HG03175 (cell line): ENCODE results near the gene KCNMA1.
A peak's percentile ranks its signal among the peaks of the same experiment; 100 is the strongest.
"Not testable (repeated sequence)": the region's sequence is repeated elsewhere in the genome, so short reads cannot be mapped to it uniquely, and the experiment has no call there.

Experiments used
- ATAC-seq: cut with Tn5 transposase; IDR thresholded peaks from one replicate; pipeline ENCODE4 v1.9.1; 2021; ENCODE audit warnings: mild to moderate bottlenecking, moderate library complexity; ENCODE audit not compliant: unreplicated experiment

Gene KCNMA1

DNA sequence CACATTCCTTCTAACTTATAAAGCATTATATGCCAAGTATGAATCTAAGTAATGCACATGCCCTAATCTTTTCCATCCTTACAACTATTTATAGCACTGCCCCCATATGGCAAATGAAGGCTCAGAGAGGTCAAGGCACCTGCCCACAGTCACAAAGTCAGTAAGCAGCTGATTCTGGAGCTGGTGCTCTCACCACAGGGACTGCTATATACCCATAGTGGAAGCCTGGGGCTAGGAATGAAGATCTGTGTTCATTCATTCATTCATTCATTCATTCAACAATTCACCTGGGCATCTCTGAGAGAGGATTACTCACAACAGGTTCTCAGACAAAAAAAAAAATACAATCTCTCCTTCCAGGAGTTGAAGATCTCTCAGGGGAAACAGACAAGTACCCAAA, 213.4 kb downstream of the KCNMA1 start:
- ATAC-seq: no peak

DNA sequence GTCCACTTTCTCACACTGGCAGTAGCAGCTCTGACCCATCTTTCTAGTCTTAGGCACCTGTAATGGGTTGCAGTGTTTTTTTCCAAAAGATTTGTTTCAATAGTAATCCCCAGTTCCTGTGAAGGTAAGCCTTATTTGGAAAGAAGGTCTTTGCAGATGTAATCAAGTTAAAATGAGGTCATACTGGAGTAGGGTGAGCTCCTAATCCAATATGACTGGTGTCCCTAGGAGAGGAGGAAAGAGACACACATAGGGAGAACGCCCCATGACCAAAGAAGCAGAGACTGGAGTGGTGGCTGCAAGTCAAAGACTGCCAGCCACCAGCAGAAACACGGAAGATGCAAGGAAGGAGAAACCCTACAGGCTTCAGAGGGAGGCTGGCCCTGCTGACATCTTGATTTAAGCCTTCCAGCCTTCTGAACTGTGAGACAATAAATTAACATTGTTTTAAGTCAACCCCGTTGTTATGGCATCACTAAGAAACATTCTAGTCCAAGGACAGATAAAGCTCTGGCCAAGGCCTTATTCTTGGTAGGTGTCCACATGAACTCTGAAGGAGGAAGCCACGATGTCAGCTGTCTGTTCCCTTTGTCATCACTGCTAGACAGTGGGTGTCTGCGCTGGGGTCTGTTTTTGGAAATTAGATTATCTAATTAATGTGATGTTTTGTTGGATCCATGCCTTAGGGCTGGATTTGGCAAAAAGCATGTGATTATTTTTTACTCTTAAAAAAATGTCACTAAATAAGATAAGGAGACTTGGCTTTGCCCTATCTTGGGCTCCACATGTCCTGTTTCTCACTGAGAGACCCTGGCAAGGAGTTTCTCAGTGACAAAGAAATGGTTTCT, 214.9 kb downstream of the KCNMA1 start:
- no peak for ATAC-seq

DNA sequence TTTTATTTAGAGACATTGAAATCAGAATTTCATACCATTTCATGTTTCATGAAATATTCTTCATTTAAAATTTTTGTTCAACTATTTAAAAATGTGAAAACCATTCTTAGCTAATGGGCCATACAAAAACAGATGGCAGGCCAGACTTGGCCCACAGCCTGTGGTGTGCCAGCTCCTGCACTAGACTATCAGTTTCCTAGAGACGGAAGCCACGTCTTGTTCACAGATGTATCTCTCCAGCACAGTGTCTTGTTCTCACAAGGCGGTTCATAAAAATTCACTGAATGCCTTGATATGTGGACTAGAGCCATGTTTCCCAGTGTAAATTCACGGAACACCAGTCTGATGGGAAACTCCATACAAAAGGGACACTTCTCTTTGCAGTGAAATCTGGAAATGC, 216.0 kb downstream of the KCNMA1 start:
- ATAC-seq: no peak

DNA sequence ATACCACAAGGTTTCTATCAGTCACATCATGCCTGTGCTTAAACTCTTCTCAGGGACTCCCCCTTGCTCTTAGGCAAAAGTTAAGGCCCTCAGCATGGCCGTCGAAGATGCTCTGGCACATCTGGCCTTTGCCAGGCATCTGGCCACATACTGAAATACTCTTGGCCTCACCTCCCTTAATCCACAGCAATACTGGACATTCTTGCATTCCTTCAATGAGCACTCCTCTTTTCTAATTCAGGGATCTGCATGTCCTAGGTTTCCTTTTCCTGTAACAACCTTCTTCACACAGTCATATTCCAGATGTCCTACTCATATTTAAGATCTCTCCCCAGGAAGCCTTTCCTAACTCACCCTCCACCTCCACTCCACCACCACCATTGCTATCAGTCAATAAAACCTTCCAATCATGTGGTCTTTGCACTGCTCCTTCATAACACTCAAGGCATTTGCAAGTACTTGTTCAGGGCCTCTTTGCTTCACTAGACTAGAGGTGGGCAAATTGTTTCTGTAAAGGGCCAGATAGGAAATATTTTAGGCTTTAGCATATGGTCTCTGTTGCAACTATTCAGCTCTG, 216.6 kb downstream of the KCNMA1 start:
- no peak for ATAC-seq

DNA sequence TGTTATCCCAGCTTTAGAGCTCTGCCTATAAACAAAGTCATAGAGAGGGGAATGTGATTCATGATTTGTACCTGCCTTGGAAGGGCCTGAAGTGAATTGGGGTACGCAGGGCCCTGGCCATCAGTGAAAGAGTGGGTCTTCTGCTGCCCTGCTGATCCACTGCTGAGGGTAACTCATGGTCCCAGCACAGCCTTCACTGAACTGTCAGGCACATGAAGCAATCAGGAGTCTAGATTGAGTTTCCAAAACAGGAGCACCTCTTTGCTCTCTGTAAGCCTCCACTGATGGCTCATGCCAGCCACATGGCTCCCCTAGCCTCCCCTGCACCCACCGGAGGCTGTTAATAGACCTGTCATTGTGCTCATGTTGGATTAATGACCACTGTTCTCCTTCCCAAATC, 217.6 kb downstream of the KCNMA1 start:
- ATAC-seq: no peak

DNA sequence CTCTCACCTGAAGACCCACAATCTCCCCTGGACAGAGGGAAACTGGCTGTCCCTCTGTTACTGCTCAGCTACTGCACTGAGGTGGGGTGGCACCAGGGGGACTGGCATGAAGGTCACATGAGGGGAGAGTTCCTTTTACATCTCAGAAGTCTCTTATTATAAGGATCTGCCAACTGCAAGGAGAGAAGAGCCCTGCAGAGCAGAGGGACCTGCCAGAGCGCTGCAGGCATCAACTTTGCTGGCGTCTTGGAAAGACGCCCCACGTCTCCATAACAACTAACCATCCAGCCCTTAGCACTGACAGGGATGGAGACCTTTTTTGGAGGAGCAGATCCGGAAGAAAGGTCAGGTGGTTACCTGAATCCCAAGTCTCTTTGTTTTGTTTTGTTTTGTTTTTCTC, 218.6 kb downstream of the KCNMA1 start:
- no peak for ATAC-seq

DNA sequence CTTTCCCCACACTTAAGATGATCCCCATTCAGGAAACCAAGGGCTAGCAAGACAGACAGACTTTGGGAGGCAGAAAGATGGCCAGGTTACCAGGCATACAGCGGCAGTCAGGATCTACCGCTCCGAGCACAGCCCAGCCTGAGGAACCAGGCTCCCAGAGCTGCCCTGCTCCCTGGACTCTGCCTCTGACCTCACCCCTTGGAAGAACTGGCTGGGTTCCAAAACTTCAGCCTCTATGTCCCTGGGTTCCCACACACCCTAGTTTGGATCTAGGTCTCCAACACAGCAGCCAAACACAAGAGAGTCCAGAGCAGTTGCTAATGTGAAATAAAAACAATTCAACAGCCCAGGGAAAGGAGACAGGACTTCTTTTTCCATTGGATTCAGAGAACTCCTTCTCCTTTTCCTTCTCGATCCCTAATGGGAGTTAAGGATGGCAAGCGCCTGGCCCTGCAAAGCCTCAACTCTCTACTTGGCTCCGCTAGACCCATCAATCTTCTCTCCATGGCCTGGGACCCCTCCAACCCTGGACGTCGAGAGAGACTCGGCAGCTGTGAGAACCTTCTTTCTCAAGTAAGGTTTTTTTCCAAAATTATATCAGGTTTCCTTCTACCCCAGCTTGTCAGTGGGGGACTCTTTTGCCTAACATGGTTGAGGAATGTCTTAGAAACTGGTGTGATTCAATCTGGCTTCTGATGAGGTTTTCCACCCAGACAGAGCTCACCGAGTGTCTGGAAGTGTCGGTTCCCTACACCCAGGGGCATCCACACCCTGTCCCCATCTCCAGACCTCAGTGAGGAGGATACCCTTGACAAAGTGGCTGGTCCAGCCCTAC, 219.6 kb downstream of the KCNMA1 start:
- no peak for ATAC-seq

DNA sequence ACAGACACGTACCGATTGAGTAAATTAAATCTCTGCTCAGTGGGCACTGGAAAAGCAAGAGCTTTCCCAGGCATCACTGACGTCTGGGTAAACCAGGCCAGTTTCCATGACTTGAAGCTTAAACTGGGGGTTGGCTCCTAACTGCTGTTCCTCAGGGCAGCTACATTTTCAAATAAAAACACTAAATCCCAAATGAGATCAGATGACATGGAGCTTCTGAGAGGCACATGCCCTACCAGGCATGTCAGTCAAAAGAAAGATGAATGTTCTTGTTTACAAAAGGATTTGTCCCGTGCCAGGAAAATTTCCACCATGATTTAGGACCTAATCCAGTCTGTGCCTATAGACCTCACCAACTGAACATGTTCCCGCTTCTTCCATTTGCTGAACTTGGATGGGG, 220.2 kb downstream of the KCNMA1 start:
- no peak for ATAC-seq

DNA sequence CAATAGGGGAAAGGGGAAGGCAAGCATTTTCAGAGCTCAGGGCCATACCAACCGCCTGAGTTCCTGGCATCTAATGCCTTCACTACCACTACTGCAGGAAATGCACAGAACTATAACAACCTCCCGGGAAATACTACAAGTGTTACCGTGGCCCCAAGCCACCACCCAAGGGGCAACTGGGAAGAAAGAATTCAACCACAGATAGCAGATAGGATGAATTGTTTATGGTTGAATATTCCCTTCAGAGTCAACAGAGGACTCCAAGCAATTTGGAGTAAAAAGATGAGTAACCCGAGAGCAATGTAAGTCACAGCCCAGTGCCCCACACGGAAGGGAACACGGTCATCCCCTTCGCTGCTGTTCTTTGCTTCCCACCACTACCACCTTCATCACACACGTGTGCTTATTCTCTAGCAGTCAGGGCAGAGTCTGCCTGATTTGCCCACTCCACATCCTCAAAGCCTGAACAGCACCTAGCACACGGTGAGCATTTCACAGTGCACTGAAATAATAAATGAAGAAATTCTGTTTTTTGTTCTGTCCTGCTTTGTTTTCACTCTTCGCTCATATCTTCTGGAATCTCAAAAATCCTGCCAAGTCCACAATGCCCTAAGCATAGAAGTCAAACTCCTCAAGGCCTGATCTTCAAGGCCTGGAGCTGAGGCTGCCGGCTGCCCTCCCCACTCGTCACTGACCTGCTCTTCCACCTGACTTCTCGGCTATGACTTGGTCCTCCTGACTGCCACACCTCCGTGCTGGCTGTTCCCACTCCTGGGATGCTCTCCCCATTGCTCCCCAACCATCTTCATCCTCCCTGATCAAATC, 221.1 kb downstream of the KCNMA1 start:
- no peak for ATAC-seq

DNA sequence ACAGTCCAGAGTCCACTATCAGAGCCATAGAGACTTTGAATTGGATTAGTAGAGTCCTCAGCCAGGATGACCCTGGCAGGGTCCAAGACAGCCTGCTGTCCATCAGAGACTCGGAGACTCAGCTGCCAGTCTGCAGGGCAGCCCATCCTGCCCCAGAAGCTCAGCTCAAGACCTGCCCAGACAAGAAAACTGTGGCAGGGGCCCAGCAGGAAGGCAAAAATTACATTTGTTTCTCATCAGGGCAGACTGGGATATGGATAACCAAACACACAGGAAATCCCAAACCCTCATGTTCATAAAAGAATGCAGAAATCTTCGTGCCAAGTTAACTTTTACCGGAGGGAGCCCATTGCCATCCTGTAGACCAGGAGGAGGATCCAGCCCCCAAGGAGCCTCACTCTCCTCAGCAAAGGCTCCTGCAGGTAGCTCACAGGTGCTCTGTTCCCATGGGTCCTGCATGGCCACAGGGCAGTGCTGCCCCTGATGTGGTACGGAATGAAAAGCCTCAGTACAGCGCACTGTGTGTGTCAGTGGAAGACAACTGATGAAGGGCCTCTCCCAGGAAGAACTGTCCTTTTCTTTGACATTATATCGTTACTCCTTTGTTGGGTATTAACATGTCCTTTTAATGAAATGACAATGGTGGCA, 222.2 kb downstream of the KCNMA1 start:
- no peak for ATAC-seq

DNA sequence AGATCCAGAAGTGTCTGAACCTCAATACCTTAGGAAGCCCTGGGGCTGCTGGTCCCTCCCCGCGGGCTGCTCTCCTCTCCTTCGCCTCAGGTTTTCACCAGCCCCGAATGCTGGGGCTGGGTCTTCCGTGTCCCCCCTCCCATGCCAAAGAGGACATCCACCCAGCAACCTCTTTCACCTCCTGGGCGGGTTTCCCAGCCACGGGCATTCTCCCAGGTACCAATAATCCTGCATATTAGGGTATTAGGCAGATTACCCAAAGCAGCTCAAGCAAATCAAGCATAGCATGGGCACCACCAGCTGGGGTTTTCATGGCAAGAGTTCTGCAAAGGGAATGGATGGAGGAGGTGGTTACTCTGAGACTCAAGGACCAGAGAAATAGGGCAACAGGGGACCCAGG, 224.4 kb downstream of the KCNMA1 start:
- ATAC-seq: no peak

DNA sequence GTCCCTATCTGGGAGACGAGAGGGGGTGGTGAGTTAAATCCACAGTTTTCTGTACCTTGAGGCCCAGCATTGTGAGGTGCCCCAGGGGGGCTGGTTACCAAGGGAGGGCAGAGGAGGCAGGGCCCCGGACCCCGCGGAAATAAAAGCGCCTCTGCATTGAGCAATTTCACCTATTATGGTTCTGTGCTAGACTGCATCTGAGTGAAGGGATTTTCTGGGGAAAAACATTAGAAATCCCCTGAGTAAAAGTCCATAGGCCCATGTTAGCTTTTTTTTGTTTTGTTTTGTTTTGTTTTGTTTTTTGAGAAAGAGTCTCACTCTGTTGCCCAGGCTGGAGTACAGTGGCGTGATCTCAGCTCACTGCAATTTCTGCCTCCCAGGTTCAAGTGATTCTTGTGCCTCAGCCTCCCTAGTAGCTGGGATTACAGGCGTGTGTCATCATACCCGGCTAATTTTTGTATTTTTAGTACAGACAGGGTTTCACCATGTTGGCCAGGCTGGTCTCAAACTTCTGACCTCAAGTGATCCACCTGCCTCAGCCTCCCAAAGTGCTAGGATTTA, 225.0 kb downstream of the KCNMA1 start:
- ATAC-seq: not testable (repeated sequence)

DNA sequence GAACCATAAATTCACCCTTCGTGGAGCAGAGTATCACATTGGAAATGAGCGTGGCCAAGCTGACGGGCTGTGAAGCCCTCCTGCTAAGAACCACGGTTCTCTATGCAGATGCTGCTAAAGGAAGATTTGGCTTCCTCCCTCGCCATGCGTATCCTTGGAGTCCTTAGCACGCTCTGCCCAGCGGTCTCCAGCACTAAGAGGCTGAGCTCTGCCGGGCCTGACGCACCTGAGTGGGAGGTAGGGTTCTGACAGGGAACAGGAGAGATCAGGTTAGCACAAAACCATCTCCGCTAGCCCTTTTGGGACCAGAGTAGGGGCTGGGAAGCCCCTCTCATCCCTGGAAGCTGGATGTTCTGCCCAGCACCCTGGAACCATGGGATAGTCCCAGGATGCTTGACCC, 225.8 kb downstream of the KCNMA1 start:
- ATAC-seq: no peak

DNA sequence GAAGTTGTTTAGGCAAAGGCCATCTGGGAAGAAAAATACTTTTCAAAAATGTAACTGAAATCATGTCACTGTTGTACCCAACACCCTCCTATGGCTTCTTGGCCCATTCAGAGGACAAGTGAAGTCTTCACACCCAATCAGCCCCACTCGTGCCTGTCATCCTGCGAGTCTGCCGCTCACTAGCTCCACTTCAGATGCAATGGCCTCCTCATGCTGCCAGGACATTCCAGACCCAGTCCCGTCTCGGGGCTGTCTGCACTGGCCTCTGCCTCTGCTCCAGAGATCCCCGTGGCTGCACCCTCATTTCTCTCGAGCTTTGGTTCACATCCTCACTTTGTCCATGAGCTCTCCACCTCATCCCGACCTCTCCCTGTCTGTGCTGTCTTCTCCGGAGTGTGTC, 227.1 kb downstream of the KCNMA1 start:
- no peak for ATAC-seq

DNA sequence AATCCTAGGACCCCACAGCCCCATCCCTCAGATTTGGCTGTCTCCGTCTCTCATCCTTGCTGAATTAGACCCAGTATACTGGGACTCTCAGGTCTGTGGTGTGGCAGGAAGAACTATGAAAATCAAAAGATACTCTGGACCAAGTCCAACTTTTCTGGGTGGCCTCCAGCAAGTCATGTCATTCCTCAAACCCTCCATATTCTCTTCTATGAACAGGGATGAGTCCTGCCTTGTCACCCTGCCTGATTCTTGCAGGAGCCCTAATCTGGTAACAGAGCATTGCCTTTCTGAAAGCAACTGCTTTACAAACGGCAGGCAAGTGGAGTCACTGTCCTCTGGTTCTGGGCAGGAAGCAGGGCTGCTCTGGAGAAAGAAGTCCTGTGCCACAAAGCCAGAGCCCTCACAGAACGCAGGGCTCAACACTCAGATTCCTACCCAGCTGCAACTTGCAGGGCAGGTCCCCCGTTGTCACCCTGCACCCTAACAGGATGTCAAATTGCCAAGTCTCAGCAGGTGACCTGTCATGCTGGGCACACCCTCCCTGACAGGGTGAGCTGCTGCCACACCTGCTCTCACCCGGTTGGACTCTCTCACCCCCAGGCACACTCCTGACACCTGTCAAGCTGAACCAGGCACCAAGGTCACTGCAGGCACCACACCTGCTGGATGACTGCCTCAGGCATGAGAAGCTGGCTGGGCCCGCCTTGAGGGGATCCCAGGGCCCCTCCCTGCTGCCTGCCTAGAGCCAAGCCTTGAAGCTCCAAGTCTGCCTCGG, 227.7 kb downstream of the KCNMA1 start:
- ATAC-seq: no peak

DNA sequence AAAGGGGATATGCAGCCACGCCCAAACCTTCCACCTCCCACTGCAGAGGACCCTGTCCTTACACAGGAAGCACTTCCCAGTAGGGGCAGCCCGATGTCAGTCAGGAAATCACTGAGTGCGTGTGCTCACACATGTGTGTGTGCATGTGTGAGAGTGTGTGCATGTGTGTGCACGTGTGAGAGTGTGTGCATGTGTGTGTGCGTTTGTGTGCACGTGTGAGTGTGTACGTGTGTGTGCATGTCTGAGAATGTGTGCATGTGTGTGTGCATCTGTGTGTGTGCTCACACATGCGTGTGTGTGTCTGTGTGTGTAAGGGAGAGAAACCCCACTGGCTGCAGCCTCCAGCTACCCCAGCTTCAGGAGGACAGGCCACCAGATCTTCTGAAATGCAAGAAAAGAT, 229.3 kb downstream of the KCNMA1 start:
- ATAC-seq: no peak

DNA sequence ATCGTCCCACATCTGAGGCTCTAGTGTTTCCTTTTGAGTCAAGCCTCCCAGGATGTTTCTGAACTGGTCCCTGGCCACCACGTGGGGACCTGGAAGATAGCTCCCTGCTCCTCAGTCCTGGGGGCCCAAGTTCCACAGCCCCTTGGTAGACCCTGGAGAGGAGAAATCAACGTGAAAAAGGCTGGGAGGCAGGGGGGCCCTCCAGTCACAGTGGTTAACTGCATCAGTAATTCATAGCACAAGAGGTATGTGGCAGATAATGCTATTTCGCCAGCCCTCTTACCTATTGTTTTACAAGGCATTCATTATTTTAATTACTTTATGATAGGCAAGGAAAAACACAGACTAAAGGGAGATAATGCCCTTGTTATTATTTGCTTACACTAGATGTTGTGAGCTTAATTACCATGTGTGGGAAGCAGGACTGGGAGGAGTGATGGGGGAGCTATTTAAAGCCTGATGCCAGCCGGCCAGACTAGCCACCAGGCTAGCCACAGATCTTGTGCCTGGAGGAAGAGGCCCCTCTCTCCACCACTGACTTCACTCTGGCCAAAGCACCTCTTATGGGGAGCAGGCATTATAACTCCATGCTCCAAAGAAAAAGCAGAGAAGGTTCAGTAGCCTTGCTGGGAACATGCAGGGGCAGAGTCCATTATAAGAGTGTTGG, 230.7 kb downstream of the KCNMA1 start:
- no peak for ATAC-seq

DNA sequence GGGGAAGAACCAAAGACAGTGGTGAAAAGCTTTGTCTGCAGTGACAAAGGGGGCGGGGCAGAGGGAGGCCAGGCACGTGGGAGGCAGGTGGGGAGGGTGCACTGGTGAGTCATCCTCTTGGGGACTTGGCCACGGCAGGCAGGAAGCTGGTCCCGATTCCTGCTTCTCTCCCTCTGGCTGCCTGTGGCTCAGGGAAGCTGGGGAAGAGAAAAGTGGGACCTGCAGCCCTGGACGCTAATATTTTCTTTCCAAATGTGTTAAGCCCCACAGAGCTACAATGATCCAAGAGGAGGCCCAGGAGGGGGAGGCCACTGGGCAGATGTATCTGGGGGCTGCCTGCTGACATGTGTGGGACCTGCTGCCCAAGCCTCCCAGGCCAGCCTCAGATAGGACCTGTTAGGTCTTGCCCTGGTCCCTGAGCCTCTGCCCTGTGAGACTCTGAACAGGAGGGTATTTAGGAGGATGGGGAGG, 231.8 kb downstream of the KCNMA1 start:
- peak; percentile 61 for ATAC-seq

DNA sequence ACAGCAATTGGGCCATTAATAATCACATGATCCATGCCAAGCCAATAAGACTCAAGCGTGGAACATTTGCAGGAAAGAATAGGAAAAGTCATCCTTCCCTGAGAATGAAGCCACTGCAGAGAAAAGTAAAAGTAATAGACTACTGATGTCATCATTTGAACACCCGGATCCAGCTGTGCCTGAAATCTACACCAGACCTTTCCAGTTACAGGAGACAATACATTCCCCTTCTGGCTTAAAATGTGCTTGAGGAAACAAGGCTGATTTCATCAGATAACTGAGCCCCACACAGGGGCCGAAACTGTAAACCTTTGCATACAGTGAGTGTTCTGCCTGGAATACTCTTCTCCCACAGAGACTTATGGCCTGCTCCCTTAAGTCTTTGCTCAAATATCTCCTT, 232.8 kb downstream of the KCNMA1 start:
- ATAC-seq: no peak
